ENCODE results near the gene PPP4R4.
"Not testable (repeated sequence)": the region's sequence is repeated elsewhere in the genome, so short reads cannot be mapped to it uniquely, and the experiment has no call there.

Gene PPP4R4

DNA sequence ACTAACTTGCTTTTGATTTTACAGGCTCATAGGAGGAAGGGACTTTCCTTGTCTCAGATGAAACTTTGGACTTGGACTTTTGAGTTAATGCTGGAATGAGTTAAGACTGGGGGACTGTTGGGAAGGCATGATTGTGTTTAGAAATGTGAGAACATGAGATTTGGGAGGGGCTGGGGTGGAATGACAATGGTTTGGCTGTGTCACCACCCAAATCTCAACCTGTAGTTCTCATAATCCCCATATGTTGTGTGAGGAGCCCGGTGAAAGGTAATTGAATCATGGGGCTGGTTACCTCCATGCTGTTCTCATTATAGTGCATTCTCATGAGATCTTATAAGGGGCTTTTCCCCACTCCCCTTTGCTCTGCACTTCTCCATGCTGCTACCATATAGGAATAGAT, 18.0 kb upstream of the PPP4R4 start:
- not testable (repeated sequence) for H2AK5ac ChIP-seq (ENCODE audit: low read length); H4K91ac ChIP-seq (ENCODE audit: low read depth, low read length); H3K4me2 ChIP-seq (ENCODE audit: low read length); H3K4me1 ChIP-seq (ENCODE audit: control insufficient read depth in 1 of 2, insufficient read depth in 2 of 2, low read length in 2 of 2); H4K8ac ChIP-seq (ENCODE audit: low read depth, low read length); H3K23ac ChIP-seq (ENCODE audit: low read length); H3K4me3 ChIP-seq (ENCODE audit: low read depth, low read length); H3K9me3 ChIP-seq (ENCODE audit: insufficient read depth, low read depth, low read length); H2BK5ac ChIP-seq (ENCODE audit: low read depth, low read length, poor library complexity); H3K18ac ChIP-seq (ENCODE audit: low read length); H3K36me3 ChIP-seq (ENCODE audit: control insufficient read depth in 1 of 2, insufficient read depth in 2 of 2, low read length in 2 of 2); H3K14ac ChIP-seq (ENCODE audit: low read length); H3K79me2 ChIP-seq (ENCODE audit: control insufficient read depth, insufficient read depth, low read length, poor library complexity); H2AFZ ChIP-seq (ENCODE audit: insufficient read depth, low read length, poor library complexity); H3K27me3 ChIP-seq (ENCODE audit: insufficient read depth, low read length); DNase-seq; H2BK120ac ChIP-seq (ENCODE audit: insufficient read depth, low read length, poor library complexity); H3K9ac ChIP-seq (ENCODE audit: low read length); H3K4ac ChIP-seq (ENCODE audit: low read depth, low read length); H3K27ac ChIP-seq (ENCODE audit: low read depth, low read length); H2BK12ac ChIP-seq (ENCODE audit: low read length); H3K79me1 ChIP-seq (ENCODE audit: low read length); H4K12ac ChIP-seq (ENCODE audit: low read depth, low read length)
- WGBS (ENCODE audit: extremely low coverage, insufficient coverage, insufficient read length): no CpG with 5 or more reads among the region's 1 CpG

DNA sequence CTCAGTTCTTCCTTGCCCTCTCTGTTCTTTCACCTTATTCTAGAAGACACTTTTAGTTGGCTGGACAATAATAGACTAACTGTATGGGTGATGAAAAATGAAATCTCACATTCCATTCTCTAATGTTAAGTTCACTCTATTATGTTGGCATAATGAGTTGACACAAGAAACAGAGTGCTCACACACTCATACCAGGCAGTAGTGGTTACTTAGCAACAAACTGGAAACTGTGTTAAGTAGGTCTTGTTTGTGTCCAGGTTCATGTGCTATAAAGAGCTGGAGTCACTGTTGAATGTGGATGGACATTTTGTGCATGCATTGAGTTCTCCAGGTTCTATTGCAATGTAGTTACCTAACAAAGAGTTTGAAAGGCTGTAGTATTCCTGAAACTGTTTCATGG, 16.9 kb upstream of the PPP4R4 start:
- H4K8ac ChIP-seq (ENCODE audit: low read depth, low read length): no peak overlapping the region
- H3K36me3 ChIP-seq (ENCODE audit: control insufficient read depth in 1 of 2, insufficient read depth in 2 of 2, low read length in 2 of 2): no peaks in the 10 kb centered on the region
- no peak overlapping the region for H3K23ac ChIP-seq (ENCODE audit: low read length)
- no peak overlapping the region for H3K4ac ChIP-seq (ENCODE audit: low read depth, low read length)
- H2BK12ac ChIP-seq (ENCODE audit: low read length): no peak overlapping the region
- no peak overlapping the region for H3K9ac ChIP-seq (ENCODE audit: low read length)
- H3K27ac ChIP-seq (ENCODE audit: low read depth, low read length): no peak overlapping the region
- no peak overlapping the region for H3K14ac ChIP-seq (ENCODE audit: low read length)
- H2AFZ ChIP-seq (ENCODE audit: insufficient read depth, low read length, poor library complexity): no peak overlapping the region
- no peak overlapping the region for H4K91ac ChIP-seq (ENCODE audit: low read depth, low read length)
- H3K4me1 ChIP-seq (ENCODE audit: control insufficient read depth in 1 of 2, insufficient read depth in 2 of 2, low read length in 2 of 2): no peaks in the 10 kb centered on the region
- H3K4me2 ChIP-seq (ENCODE audit: low read length): no peak overlapping the region
- H3K4me3 ChIP-seq (ENCODE audit: low read depth, low read length): no peak overlapping the region
- H3K79me1 ChIP-seq (ENCODE audit: low read length): no peaks in the 10 kb centered on the region
- no peak for DNase-seq
- H2BK5ac ChIP-seq (ENCODE audit: low read depth, low read length, poor library complexity): no peak overlapping the region
- H3K27me3 ChIP-seq (ENCODE audit: insufficient read depth, low read length): no peaks in the 10 kb centered on the region
- H4K12ac ChIP-seq (ENCODE audit: low read depth, low read length): no peak overlapping the region
- peaks cover 5% of the 10 kb centered on the region for H3K9me3 ChIP-seq (ENCODE audit: insufficient read depth, low read depth, low read length)
- H2BK120ac ChIP-seq (ENCODE audit: insufficient read depth, low read length, poor library complexity): no peak overlapping the region
- no peak overlapping the region for H3K18ac ChIP-seq (ENCODE audit: low read length)
- no peaks in the 10 kb centered on the region for H3K79me2 ChIP-seq (ENCODE audit: control insufficient read depth, insufficient read depth, low read length, poor library complexity)
- H2AK5ac ChIP-seq (ENCODE audit: low read length): no peak overlapping the region

DNA sequence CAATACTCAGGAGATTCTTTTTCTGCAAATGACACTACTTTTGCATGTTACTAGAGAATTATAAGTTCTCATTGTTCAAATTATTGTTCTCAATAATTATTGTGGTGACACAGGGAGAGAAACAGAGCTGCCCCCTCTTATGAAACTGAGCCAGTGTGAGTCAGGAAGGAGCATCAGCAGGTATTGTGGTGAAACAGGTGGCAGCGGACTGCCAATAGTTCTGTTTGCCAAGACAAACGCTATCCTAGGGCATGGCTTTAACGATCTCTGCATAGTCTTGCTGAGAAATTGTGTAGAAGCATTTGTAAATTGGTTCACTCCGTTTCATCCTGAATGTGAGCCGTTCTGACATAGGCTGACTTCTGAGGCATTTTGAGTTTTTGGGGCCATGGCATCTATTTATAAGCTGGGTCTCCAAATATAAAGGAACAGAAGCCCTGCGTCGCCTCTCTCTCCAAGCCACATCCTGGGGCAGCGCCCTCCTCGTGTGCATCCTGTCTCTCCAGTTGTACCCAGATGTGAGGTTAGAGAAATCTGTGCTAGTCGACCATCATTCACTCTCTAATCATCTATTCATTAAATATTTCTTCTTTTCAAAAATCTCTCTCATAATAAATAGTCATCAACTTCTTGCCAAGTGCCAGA, 15.8 kb upstream of the PPP4R4 start:
- no peak overlapping the region for H3K23ac ChIP-seq (ENCODE audit: low read length)
- no peak overlapping the region for H3K14ac ChIP-seq (ENCODE audit: low read length)
- no peak overlapping the region for H3K18ac ChIP-seq (ENCODE audit: low read length)
- no peak overlapping the region for H3K4me3 ChIP-seq (ENCODE audit: low read depth, low read length)
- no peak overlapping the region for H2BK5ac ChIP-seq (ENCODE audit: low read depth, low read length, poor library complexity)
- H4K91ac ChIP-seq (ENCODE audit: low read depth, low read length): no peak overlapping the region
- no peak overlapping the region for H2BK120ac ChIP-seq (ENCODE audit: insufficient read depth, low read length, poor library complexity)
- DNase-seq: no peak
- no peaks in the 10 kb centered on the region for H3K27me3 ChIP-seq (ENCODE audit: insufficient read depth, low read length)
- H3K4me1 ChIP-seq (ENCODE audit: control insufficient read depth in 1 of 2, insufficient read depth in 2 of 2, low read length in 2 of 2): no peaks in the 10 kb centered on the region
- H3K36me3 ChIP-seq (ENCODE audit: control insufficient read depth in 1 of 2, insufficient read depth in 2 of 2, low read length in 2 of 2): no peaks in the 10 kb centered on the region
- no peaks in the 10 kb centered on the region for H3K79me1 ChIP-seq (ENCODE audit: low read length)
- H2BK12ac ChIP-seq (ENCODE audit: low read length): no peak overlapping the region
- no peak overlapping the region for H3K27ac ChIP-seq (ENCODE audit: low read depth, low read length)
- H4K8ac ChIP-seq (ENCODE audit: low read depth, low read length): no peak overlapping the region
- no peak overlapping the region for H3K9ac ChIP-seq (ENCODE audit: low read length)
- no peaks in the 10 kb centered on the region for H3K79me2 ChIP-seq (ENCODE audit: control insufficient read depth, insufficient read depth, low read length, poor library complexity)
- H3K9me3 ChIP-seq (ENCODE audit: insufficient read depth, low read depth, low read length): peaks cover 5% of the 10 kb centered on the region
- H3K4me2 ChIP-seq (ENCODE audit: low read length): no peak overlapping the region
- no CpG with 5 or more reads among the region's 10 CpGs for WGBS (ENCODE audit: extremely low coverage, insufficient coverage, insufficient read length)
- H2AK5ac ChIP-seq (ENCODE audit: low read length): no peak overlapping the region
- H4K12ac ChIP-seq (ENCODE audit: low read depth, low read length): no peak overlapping the region
- no peak overlapping the region for H3K4ac ChIP-seq (ENCODE audit: low read depth, low read length)
- H2AFZ ChIP-seq (ENCODE audit: insufficient read depth, low read length, poor library complexity): no peak overlapping the region

DNA sequence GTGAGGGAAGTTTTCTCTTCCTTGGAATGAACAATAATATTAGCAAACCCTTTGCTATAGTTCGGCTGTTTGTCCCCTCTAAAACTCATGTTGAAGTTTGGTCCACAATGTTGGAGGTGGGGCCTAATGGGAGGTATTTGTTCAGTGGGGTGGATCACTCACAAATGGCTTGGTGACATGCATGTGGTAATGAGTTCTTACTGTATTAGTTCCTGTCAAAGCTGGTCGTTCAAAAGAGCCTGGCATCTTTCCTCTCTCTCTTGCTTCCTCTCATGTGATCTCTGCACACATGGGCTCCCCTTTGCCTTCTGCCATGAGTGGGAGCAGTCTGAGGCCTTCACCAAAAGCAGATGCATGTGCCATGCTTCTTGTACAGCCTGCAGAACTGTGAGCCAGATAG, 13.1 kb upstream of the PPP4R4 start:
- H3K14ac ChIP-seq (ENCODE audit: low read length): no peak overlapping the region
- no peaks in the 10 kb centered on the region for H3K79me2 ChIP-seq (ENCODE audit: control insufficient read depth, insufficient read depth, low read length, poor library complexity)
- H3K4me2 ChIP-seq (ENCODE audit: low read length): no peak overlapping the region
- H4K12ac ChIP-seq (ENCODE audit: low read depth, low read length): no peak overlapping the region
- no CpG with 5 or more reads among the region's 2 CpGs for WGBS (ENCODE audit: extremely low coverage, insufficient coverage, insufficient read length)
- no peak overlapping the region for H3K4ac ChIP-seq (ENCODE audit: low read depth, low read length)
- H3K9me3 ChIP-seq (ENCODE audit: insufficient read depth, low read depth, low read length): peaks cover 3% of the 10 kb centered on the region
- H4K8ac ChIP-seq (ENCODE audit: low read depth, low read length): no peak overlapping the region
- no peak overlapping the region for H4K91ac ChIP-seq (ENCODE audit: low read depth, low read length)
- H3K18ac ChIP-seq (ENCODE audit: low read length): no peak overlapping the region
- DNase-seq: no peak
- no peak overlapping the region for H2BK5ac ChIP-seq (ENCODE audit: low read depth, low read length, poor library complexity)
- no peak overlapping the region for H3K4me3 ChIP-seq (ENCODE audit: low read depth, low read length)
- no peak overlapping the region for H2BK12ac ChIP-seq (ENCODE audit: low read length)
- no peaks in the 10 kb centered on the region for H3K79me1 ChIP-seq (ENCODE audit: low read length)
- H3K4me1 ChIP-seq (ENCODE audit: control insufficient read depth in 1 of 2, insufficient read depth in 2 of 2, low read length in 2 of 2): no peaks in the 10 kb centered on the region
- no peak overlapping the region for H2AFZ ChIP-seq (ENCODE audit: insufficient read depth, low read length, poor library complexity)
- H3K27me3 ChIP-seq (ENCODE audit: insufficient read depth, low read length): no peaks in the 10 kb centered on the region
- no peak overlapping the region for H3K9ac ChIP-seq (ENCODE audit: low read length)
- no peak overlapping the region for H3K23ac ChIP-seq (ENCODE audit: low read length)
- H2AK5ac ChIP-seq (ENCODE audit: low read length): no peak overlapping the region
- H3K36me3 ChIP-seq (ENCODE audit: control insufficient read depth in 1 of 2, insufficient read depth in 2 of 2, low read length in 2 of 2): no peaks in the 10 kb centered on the region
- H3K27ac ChIP-seq (ENCODE audit: low read depth, low read length): no peak overlapping the region
- no peak overlapping the region for H2BK120ac ChIP-seq (ENCODE audit: insufficient read depth, low read length, poor library complexity)
